ENCODE measurements around the gene CPSF3. TPM values are rescaled to one million over a fixed set of nuclear protein-coding genes. Genes with fewer than 3 reads are reported as not detected.
A peak's percentile ranks its signal among the peaks of the same experiment; 100 is the strongest.

Gene CPSF3
- total RNA-seq, 4 donors from 2014 or later = 17.9 to 24.4 (median 20.7) TPM

GRCh38 chr2:9415516-9416169 lies 7.8 kb upstream of the CPSF3 start:
- DNase-seq (ENCODE audit: low spot score) = no peak
- ATAC-seq (ENCODE audit: low FRiP score) = peak; percentile 37
- TF ChIP-seq CTCF (IDR thresholded peaks at IDR 0.05) = no peak

GRCh38 chr2:9416267-9416961 lies 7.0 kb upstream of the CPSF3 start:
- no peak for TF ChIP-seq CTCF (IDR thresholded peaks at IDR 0.05)
- no peak for DNase-seq (ENCODE audit: low spot score)
- ATAC-seq (ENCODE audit: low FRiP score) = no peak

GRCh38 chr2:9416962-9417316 lies 6.5 kb upstream of the CPSF3 start:
- DNase-seq (ENCODE audit: low spot score) = no peak
- ATAC-seq (ENCODE audit: low FRiP score) = no peak
- no peak for TF ChIP-seq CTCF (IDR thresholded peaks at IDR 0.05)

GRCh38 chr2:9417725-9418124 lies 5.7 kb upstream of the CPSF3 start:
- ATAC-seq (ENCODE audit: low FRiP score) = no peak
- DNase-seq (ENCODE audit: low spot score) = no peak
- TF ChIP-seq CTCF (IDR thresholded peaks at IDR 0.05) = no peak

GRCh38 chr2:9418746-9419145 lies 4.7 kb upstream of the CPSF3 start:
- no peak for TF ChIP-seq CTCF (IDR thresholded peaks at IDR 0.05)
- DNase-seq (ENCODE audit: low spot score) = no peak
- no peak for ATAC-seq (ENCODE audit: low FRiP score)

- ATAC-seq (ENCODE audit: low FRiP score) = no peak
- no peak for DNase-seq (ENCODE audit: low spot score)
- TF ChIP-seq CTCF (IDR thresholded peaks at IDR 0.05) = no peak
These were observed 3.9 kb upstream of the CPSF3 start for GRCh38 chr2:9419541-9419940.

- no peak for DNase-seq (ENCODE audit: low spot score)
- ATAC-seq (ENCODE audit: low FRiP score) = no peak
- no peak for TF ChIP-seq CTCF (IDR thresholded peaks at IDR 0.05)
These were observed 3.0 kb upstream of the CPSF3 start for GRCh38 chr2:9420495-9420894.

Data from omental fat pad (tissue), 4 donors.